Epithelial cell of esophagus (primary cell): ENCODE results near the gene MAN2A2.

Experiments used
- DNase-seq: peaks from one replicate; pipeline ENCODE4 v3.0.0; 2010; ENCODE audit warnings: low read depth
- H3K4me3 ChIP-seq: 2 replicates; pipeline ENCODE4 v1.5.1; 2011; ENCODE audit warnings: mild to moderate bottlenecking, low read length, control low read depth
- CTCF ChIP-seq: IDR thresholded peaks from 2 replicates; pipeline ENCODE4 v1.5.1; 2011; ENCODE audit warnings: low read depth, mild to moderate bottlenecking, low read length, control low read depth, inconsistent platforms; ENCODE audit not compliant: insufficient read depth; ENCODE audit errors: missing control alignments

Gene MAN2A2

GRCh38 chr15:90880381-90881145 is 22.5 kb upstream of the MAN2A2 start:
- H3K4me3 ChIP-seq = no peak overlapping the region
- TF ChIP-seq CTCF = no peak
- no peak for DNase-seq

- DNase-seq = no peak
- no peak overlapping the region for H3K4me3 ChIP-seq
- no peak for TF ChIP-seq CTCF
Observed at GRCh38 chr15:90881181-90881977, 21.7 kb upstream of the MAN2A2 start.

- no peak overlapping the region for H3K4me3 ChIP-seq
- no peak for DNase-seq
- no peak for TF ChIP-seq CTCF
Observed at GRCh38 chr15:90881978-90882721, 21.0 kb upstream of the MAN2A2 start.

GRCh38 chr15:90882781-90883525 is 20.1 kb upstream of the MAN2A2 start:
- no peak overlapping the region for H3K4me3 ChIP-seq
- TF ChIP-seq CTCF = no peak
- DNase-seq = no peak

- no peak for TF ChIP-seq CTCF
- no peak overlapping the region for H3K4me3 ChIP-seq
- no peak for DNase-seq
Observed at GRCh38 chr15:90883526-90883975, 19.6 kb upstream of the MAN2A2 start.

GRCh38 chr15:90883976-90884718 is 19.0 kb upstream of the MAN2A2 start, which contains the start of gene FES:
FES (plus strand) TSS chr15:90884504; CDS start chr15:90885046, 542 bp downstream.
- H3K4me3 ChIP-seq = peak within 1 kb of the TSS; percentile 17
- DNase-seq = no peak
- TF ChIP-seq CTCF = no peak
